HG03280 (cell line): Measurements from ENCODE around the gene CES5A.
"Not testable (repeated sequence)": the region's sequence is repeated elsewhere in the genome, so short reads cannot be mapped to it uniquely, and the experiment has no call there.

Source experiments
- ATAC-seq: cut with Tn5 transposase; IDR thresholded peaks from one replicate; pipeline ENCODE4 v1.9.1; 2021; ENCODE audit warnings: mild to moderate bottlenecking, moderate library complexity; ENCODE audit not compliant: unreplicated experiment

CES5A gene

GRCh38 chr16:55830658-55831294 lies 44.4 kb downstream of the CES5A start:
- ATAC-seq: no peak

GRCh38 chr16:55829232-55829631 lies 45.9 kb downstream of the CES5A start:
- not testable (repeated sequence) for ATAC-seq

GRCh38 chr16:55828680-55829079 lies 46.5 kb downstream of the CES5A start:
- ATAC-seq: no peak

- ATAC-seq: no peak
Measured at GRCh38 chr16:55825115-55825728, 50.0 kb downstream of the CES5A start.

- ATAC-seq: no peak
Measured at GRCh38 chr16:55824473-55825000, 50.6 kb downstream of the CES5A start.

GRCh38 chr16:55822280-55822810 lies 52.8 kb downstream of the CES5A start:
- ATAC-seq: no peak

GRCh38 chr16:55821210-55821609 lies 54.0 kb downstream of the CES5A start:
- no peak for ATAC-seq

- no peak for ATAC-seq
Measured at GRCh38 chr16:55820615-55821014, 54.6 kb downstream of the CES5A start.

- ATAC-seq: no peak
Measured at GRCh38 chr16:55817236-55817912, 57.8 kb downstream of the CES5A start.

GRCh38 chr16:55816222-55816621 lies 59.0 kb downstream of the CES5A start:
- ATAC-seq: not testable (repeated sequence)

- ATAC-seq: no peak
Measured at GRCh38 chr16:55815320-55815719, 59.9 kb downstream of the CES5A start.

- ATAC-seq: not testable (repeated sequence)
Measured at GRCh38 chr16:55814174-55814573, 61.0 kb downstream of the CES5A start.

- not testable (repeated sequence) for ATAC-seq
Measured at GRCh38 chr16:55813730-55814129, 61.4 kb downstream of the CES5A start.

GRCh38 chr16:55812951-55813350 lies 62.2 kb downstream of the CES5A start:
- ATAC-seq: no peak

GRCh38 chr16:55811811-55812210 lies 63.4 kb downstream of the CES5A start:
- no peak for ATAC-seq

- ATAC-seq: no peak
Measured at GRCh38 chr16:55810451-55810961, 64.7 kb downstream of the CES5A start.

- no peak for ATAC-seq
Measured at GRCh38 chr16:55809851-55810250, 65.3 kb downstream of the CES5A start.

- ATAC-seq: no peak
Measured at GRCh38 chr16:55809386-55809785, 65.8 kb downstream of the CES5A start.

- not testable (repeated sequence) for ATAC-seq
Measured at GRCh38 chr16:55808286-55808685, 66.9 kb downstream of the CES5A start.

- ATAC-seq: not testable (repeated sequence)
Measured at GRCh38 chr16:55805104-55805503, 70.1 kb downstream of the CES5A start.

GRCh38 chr16:55803681-55804080 lies 71.5 kb downstream of the CES5A start:
- ATAC-seq: not testable (repeated sequence)
